Measurements from ENCODE around the gene MAPK8IP1.

GRCh38 chr11:45930031-45930794, 44.8 kb downstream of the MAPK8IP1 start:
- TF ChIP-seq CTCF (IDR thresholded peaks at IDR 0.05 in 8 of 11, conservative IDR thresholded peaks at IDR 0.05 in 3 of 11) (no peak), POLR2A (IDR thresholded peaks at IDR 0.05) (no peak)
